Psoas muscle (tissue), 8 donors: ENCODE results near the gene PROC. TPM values are rescaled to one million over a fixed set of nuclear protein-coding genes. Genes with fewer than 3 reads are reported as not detected.

Source experiments
- ATAC-seq, 4 donors: fragments of 200-7000 bp; cut with Tn5 transposase; one replicate each; pipeline ENCODE4 v1.9.1; 2020; ENCODE audit warnings: moderate library complexity in 3 of 4, mild to moderate bottlenecking in 2 of 4
- DNase-seq, 2 donors: peaks; one replicate each; pipeline ENCODE4 v3.0.0-alpha.2; 2020
- H3K27ac ChIP-seq: fragments of 200-600 bp; one replicate; pipeline ENCODE4 v1.8.0; 2022
- H3K27me3 ChIP-seq, 3 donors: fragments of 200-600 bp in 1 of 3; one replicate each; pipeline versions ENCODE4 v1.6.1 to v1.8.0; 2013 to 2022; ENCODE audit warnings: low read length in 2 of 3, mild to moderate bottlenecking in 2 of 3, moderate library complexity in 1 of 3; ENCODE audit not compliant: insufficient read depth in 3 of 3
- H3K36me3 ChIP-seq, 2 donors: fragments of 200-600 bp in 1 of 2; one replicate each; pipeline versions ENCODE4 v1.6.1 to v1.8.0; 2013 to 2022; ENCODE audit warnings: low read depth in 1 of 2, mild to moderate bottlenecking in 1 of 2, moderate library complexity in 1 of 2; ENCODE audit not compliant: insufficient read depth in 1 of 2
- H3K4me1 ChIP-seq: fragments of 200-600 bp; one replicate; pipeline ENCODE4 v1.8.0; 2022
- H3K4me3 ChIP-seq: fragments of 200-600 bp; one replicate; pipeline ENCODE4 v1.8.0; 2022; ENCODE audit warnings: mild to moderate bottlenecking
- H3K9me3 ChIP-seq: fragments of 200-600 bp; one replicate; pipeline ENCODE4 v1.8.0; 2022
- CTCF ChIP-seq: fragments of 200-600 bp; IDR thresholded peaks from one replicate; pipeline ENCODE4 v1.8.0; 2022; ENCODE audit warnings: antibody characterized with exemption
- WGBS, 3 donors: extraction: QIAGEN DNeasy Blood & Tissue Kit; methylation state at CpG; one replicate each; pipeline versions ENCODE4 v1.1.6 to v1.1.7; 2013; 5-methylcytosine and 5-hydroxymethylcytosine counted together
- intact Hi-C, 2 donors: fragments of 100-400 bp; cut with DNase I; formaldehyde crosslinking; loops; one replicate each; pipeline versions ENCODE4 v1.11.0 to v1.14.2; 2022
- polyA plus RNA-seq, 3 donors: library from polyadenylated mRNA; stranded (reverse); fragments of 200-250 nt; gene quantifications; one replicate each; pipeline ENCODE4 v1.2.3, GENCODE V29; 2013
- total RNA-seq, 4 donors: library from RNA; stranded (reverse); fragmentation: NEBNext Ultra II Directional in 2 of 4; extraction: Animal tissue kit (Norgen Biotek cat#: 25700) in 2 of 4; gene quantifications; one replicate each; pipeline versions ENCODE4 v1.2.1 to v1.2.4, GENCODE V29; 2021 to 2023
- donor health status: healthy with polysubstance abuse.
- donor health status: DM: no; HTN: no; CAD: no; lungs with moderate emphysema.
- donor health status: Bipolar disorder and iron deficiency.
- donor health status: healthy.
- donor health status: DM: yes; HTN: yes; CAD: no.
- donor health status: DM: no; HTN: no; CAD: no.
- donor health status: DM: no; HTN: no; CAD: no.
- donor health status: DM: yes; HTN: yes; CAD: no.

PROC gene
- total and polyA plus RNA-seq, 7 donors, result 0.05 to 0.60 TPM; not detected in 5

DNA sequence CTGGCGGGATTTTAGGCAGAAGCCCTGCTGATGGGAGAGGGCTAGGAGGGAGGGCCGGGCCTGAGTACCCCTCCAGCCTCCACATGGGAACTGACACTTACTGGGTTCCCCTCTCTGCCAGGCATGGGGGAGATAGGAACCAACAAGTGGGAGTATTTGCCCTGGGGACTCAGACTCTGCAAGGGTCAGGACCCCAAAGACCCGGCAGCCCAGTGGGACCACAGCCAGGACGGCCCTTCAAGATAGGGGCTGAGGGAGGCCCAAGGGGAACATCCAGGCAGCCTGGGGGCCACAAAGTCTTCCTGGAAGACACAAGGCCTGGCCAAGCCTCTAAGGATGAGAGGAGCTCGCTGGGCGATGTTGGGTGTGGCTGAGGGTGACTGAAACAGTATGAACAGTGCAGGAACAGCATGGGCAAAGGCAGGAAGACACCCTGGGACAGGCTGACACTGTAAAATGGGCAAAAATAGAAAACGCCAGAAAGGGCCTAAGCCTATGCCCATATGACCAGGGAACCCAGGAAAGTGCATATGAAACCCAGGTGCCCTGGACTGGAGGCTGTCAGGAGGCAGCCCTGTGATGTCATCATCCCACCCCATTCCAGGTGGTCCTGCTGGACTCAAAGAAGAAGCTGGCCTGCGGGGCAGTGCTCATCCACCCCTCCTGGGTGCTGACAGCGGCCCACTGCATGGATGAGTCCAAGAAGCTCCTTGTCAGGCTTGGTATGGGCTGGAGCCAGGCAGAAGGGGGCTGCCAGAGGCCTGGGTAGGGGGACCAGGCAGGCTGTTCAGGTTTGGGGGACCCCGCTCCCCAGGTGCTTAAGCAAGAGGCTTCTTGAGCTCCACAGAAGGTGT lies 8.5 kb downstream of the PROC start:
- intact Hi-C loops, result no loop called here
- Histone ChIP-seq H3K27ac (no peak overlapping the region), H3K4me3 (no peak overlapping the region), H3K9me3 (no peaks in the 10 kb centered on the region), H3K27me3 (peaks cover 0 to 32% (median 17%) of the 10 kb centered on the region in 3 donors), H3K36me3 (no peaks in the 10 kb centered on the region), H3K4me1 (peaks cover 8% of the 10 kb centered on the region)
- DNase-seq, result no peak
- WGBS, 3 donors, result 91 to 95% (median 95%) methylated on average over 10 of the region's 10 CpGs
- no peak for TF ChIP-seq CTCF
- ATAC-seq, result no peak

DNA sequence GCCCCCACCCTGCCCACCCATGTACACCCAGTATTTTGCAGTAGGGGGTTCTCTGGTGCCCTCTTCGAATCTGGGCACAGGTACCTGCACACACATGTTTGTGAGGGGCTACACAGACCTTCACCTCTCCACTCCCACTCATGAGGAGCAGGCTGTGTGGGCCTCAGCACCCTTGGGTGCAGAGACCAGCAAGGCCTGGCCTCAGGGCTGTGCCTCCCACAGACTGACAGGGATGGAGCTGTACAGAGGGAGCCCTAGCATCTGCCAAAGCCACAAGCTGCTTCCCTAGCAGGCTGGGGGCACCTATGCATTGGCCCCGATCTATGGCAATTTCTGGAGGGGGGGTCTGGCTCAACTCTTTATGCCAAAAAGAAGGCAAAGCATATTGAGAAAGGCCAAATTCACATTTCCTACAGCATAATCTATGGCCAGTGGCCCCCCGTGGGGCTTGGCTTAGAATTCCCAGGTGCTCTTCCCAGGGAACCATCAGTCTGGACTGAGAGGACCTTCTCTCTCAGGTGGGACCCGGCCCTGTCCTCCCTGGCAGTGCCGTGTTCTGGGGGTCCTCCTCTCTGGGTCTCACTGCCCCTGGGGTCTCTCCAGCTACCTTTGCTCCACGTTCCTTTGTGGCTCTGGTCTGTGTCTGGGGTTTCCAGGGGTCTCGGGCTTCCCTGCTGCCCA lies 9.3 kb downstream of the PROC start:
- DNase-seq (no peak), ATAC-seq (no peak)
- Histone ChIP-seq H3K4me1 (peaks cover 8% of the 10 kb centered on the region), H3K36me3 (no peaks in the 10 kb centered on the region), H3K27me3 (peaks cover 0 to 24% (median 9%) of the 10 kb centered on the region in 3 donors), H3K9me3 (no peaks in the 10 kb centered on the region), H3K27ac (no peak overlapping the region), H3K4me3 (no peak overlapping the region)
- WGBS, 3 donors, result 78 to 87% (median 84%) methylated on average over 6 to 7 of the region's 7 CpGs
- TF ChIP-seq CTCF, result no peak
- intact Hi-C loops, result no loop called here

- 91 to 93% (median 93%) methylated on average over 36 of the region's 36 CpGs for WGBS, 3 donors
- H3K27me3 ChIP-seq, result peaks cover 0 to 16% (median 8%) of the 10 kb centered on the region in 3 donors
Observed at GRCh38 chr2:127428057-127428814, 10.0 kb downstream of the PROC start.

GRCh38 chr2:127428815-127429109 lies 10.5 kb downstream of the PROC start:
- DNase-seq, result no peak
- intact Hi-C loops, result no loop called here
- ATAC-seq, result no peak

More at GRCh38 chr2:127428057-127428814, 10.0 kb downstream of the PROC start:
- H3K36me3 ChIP-seq, result no peaks in the 10 kb centered on the region
- intact Hi-C loops, result no loop called here
- no peak overlapping the region for H3K4me3 ChIP-seq
- H3K27ac ChIP-seq, result no peak overlapping the region
- no peak for ATAC-seq
- TF ChIP-seq CTCF, result no peak
- H3K9me3 ChIP-seq, result no peaks in the 10 kb centered on the region
- H3K4me1 ChIP-seq, result peaks cover 2% of the 10 kb centered on the region
- DNase-seq, result no peak

More at GRCh38 chr2:127428815-127429109, 10.5 kb downstream of the PROC start:
- no peak overlapping the region for H3K4me3 ChIP-seq
- WGBS, 3 donors, result 87 to 93% (median 88%) methylated on average over 6 of the region's 6 CpGs
- H3K9me3 ChIP-seq, result no peaks in the 10 kb centered on the region
- H3K27ac ChIP-seq, result no peak overlapping the region
- no peaks in the 10 kb centered on the region for H3K36me3 ChIP-seq
- H3K4me1 ChIP-seq, result no peaks in the 10 kb centered on the region
- peaks cover 0 to 11% (median 4%) of the 10 kb centered on the region in 3 donors for H3K27me3 ChIP-seq
- no peak for TF ChIP-seq CTCF
